IMR-90 (cell line): ENCODE results near the gene HOOK1.
"Not testable (repeated sequence)": the region's sequence is repeated elsewhere in the genome, so short reads cannot be mapped to it uniquely, and the experiment has no call there.

Experiments
- BHLHE40 ChIP-seq: fragments of 150-350 bp; IDR thresholded peaks from 2 replicates; pipeline ENCODE4 v1.6.1; 2016; ENCODE audit warnings: mild to moderate bottlenecking, low read depth, low read length
- CEBPB ChIP-seq: IDR thresholded peaks from 2 replicates; pipeline ENCODE4 v1.6.1; 2012; ENCODE audit warnings: low read depth, low read length, improper control_type of control experiment
- CTCF ChIP-seq: conservative IDR thresholded peaks from 2 replicates; pipeline ENCODE4 v1.5.1; 2012; ENCODE audit warnings: mild to moderate bottlenecking, low read depth, low read length, improper control_type of control experiment
- MXI1 ChIP-seq: IDR thresholded peaks from 2 replicates; pipeline ENCODE4 v1.6.1; 2012; ENCODE audit warnings: low read depth, mild to moderate bottlenecking, low read length, moderate library complexity, borderline replicate concordance
- NFE2L2 ChIP-seq: fragments of 150-350 bp; IDR thresholded peaks from 2 replicates; pipeline ENCODE4 v1.6.1; 2016; ENCODE audit warnings: low read depth, mild to moderate bottlenecking, low read length
- POLR2A ChIP-seq: IDR thresholded peaks from 2 replicates; pipeline ENCODE4 v1.6.1; 2012; ENCODE audit warnings: mild to moderate bottlenecking, low read depth, low read length
- RAD21 ChIP-seq: IDR thresholded peaks from 2 replicates; pipeline ENCODE4 v1.6.1; 2012; ENCODE audit warnings: low read length, improper control_type of control experiment
- RCOR1 ChIP-seq: IDR thresholded peaks from 2 replicates; pipeline ENCODE4 v1.6.1; 2012; ENCODE audit warnings: mild to moderate bottlenecking, low read length, improper control_type of control experiment; ENCODE audit not compliant: insufficient replicate concordance
- RFX5 ChIP-seq: IDR thresholded peaks from 2 replicates; pipeline ENCODE4 v1.8.0; 2012; ENCODE audit warnings: low read depth, mild to moderate bottlenecking, low read length, moderate library complexity
- TF ChIP-seq, protein P1 (sequence below): fragments of 150-350 bp; IDR thresholded peaks from 2 replicates; pipeline ENCODE4 v1.6.1; 2017; ENCODE audit warnings: mild to moderate bottlenecking, antibody characterized with exemption, low read length, low read depth
- TF ChIP-seq, protein P2 (sequence below): fragments of 150-350 bp; IDR thresholded peaks from 2 replicates; pipeline ENCODE4 v1.6.1; 2016; ENCODE audit warnings: low read depth, mild to moderate bottlenecking, low read length, moderate library complexity, borderline replicate concordance

DNA sequence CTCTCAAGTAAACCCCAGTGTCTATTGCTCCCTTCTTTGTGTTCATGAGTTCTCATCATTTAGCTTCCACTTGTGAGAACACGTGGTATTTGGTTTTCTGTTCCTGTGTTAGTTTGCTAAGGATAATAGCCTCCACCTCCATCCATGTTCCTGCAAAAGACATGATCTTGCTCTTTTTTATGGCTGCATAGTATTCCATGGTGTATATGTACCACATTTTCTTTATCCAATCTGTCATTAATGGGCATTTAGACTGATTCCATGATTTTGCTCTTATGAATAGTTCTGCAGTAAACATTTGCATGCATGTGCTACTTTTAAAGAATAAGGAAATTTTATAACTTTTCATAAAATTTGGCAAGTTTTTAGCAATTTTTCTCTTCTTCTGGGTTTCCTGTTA is 40.5 kb downstream of the HOOK1 start:
- TF ChIP-seq CTCF, POLR2A, BHLHE40, CEBPB, RCOR1, MXI1, NFE2L2, RAD21, RFX5: not testable (repeated sequence)
- TF ChIP-seq, protein P1, sequence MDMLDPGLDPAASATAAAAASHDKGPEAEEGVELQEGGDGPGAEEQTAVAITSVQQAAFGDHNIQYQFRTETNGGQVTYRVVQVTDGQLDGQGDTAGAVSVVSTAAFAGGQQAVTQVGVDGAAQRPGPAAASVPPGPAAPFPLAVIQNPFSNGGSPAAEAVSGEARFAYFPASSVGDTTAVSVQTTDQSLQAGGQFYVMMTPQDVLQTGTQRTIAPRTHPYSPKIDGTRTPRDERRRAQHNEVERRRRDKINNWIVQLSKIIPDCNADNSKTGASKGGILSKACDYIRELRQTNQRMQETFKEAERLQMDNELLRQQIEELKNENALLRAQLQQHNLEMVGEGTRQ, result not testable (repeated sequence)
- TF ChIP-seq, protein P2, sequence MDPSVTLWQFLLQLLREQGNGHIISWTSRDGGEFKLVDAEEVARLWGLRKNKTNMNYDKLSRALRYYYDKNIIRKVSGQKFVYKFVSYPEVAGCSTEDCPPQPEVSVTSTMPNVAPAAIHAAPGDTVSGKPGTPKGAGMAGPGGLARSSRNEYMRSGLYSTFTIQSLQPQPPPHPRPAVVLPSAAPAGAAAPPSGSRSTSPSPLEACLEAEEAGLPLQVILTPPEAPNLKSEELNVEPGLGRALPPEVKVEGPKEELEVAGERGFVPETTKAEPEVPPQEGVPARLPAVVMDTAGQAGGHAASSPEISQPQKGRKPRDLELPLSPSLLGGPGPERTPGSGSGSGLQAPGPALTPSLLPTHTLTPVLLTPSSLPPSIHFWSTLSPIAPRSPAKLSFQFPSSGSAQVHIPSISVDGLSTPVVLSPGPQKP, result not testable (repeated sequence)
